ENCODE data around the gene SOAT2. TPM values are rescaled to one million over a fixed set of nuclear protein-coding genes. Genes with fewer than 3 reads are reported as not detected.

SOAT2 gene
- polyA plus RNA-seq, 1 donor (not counting 4 experiments of a cell fraction or from before 2014, with no cell fraction given) = not detected

- no peaks in the 10 kb centered on the region for H3K79me2 ChIP-seq (ENCODE audit: control insufficient read depth, insufficient read depth, low read length)
- H3K9ac ChIP-seq (ENCODE audit: control insufficient read depth, extremely low read depth, insufficient read depth, low read length) = no peak overlapping the region
- DNase-seq (ENCODE audit: low read depth, low spot score) = no peak
- H3K27me3 ChIP-seq (ENCODE audit: control insufficient read depth, extremely low read depth, insufficient read depth, low read length) = no peaks in the 10 kb centered on the region
- H2AFZ ChIP-seq (ENCODE audit: control insufficient read depth, low read length) = no peak overlapping the region
- H4K20me1 ChIP-seq (ENCODE audit: control insufficient read depth, extremely low read depth, insufficient read depth, low read length) = peaks cover 5% of the 10 kb centered on the region
- peaks cover 6% of the 10 kb centered on the region for H3K4me1 ChIP-seq (ENCODE audit: control insufficient read depth, extremely low read depth, insufficient read depth, low read length)
- no peak overlapping the region for H3K4me3 ChIP-seq (ENCODE audit: control insufficient read depth in 2 of 3, extremely low read depth in 1 of 3, insufficient read depth in 2 of 3, low read depth in 1 of 3, low read length in 3 of 3)
- H3K9me3 ChIP-seq (ENCODE audit: control insufficient read depth, low read depth, low read length) = no peaks in the 10 kb centered on the region
- no peak overlapping the region for H3K4me2 ChIP-seq (ENCODE audit: control insufficient read depth, extremely low read depth, insufficient read depth, low read depth, low read length)
- no peak overlapping the region for H3K27ac ChIP-seq (ENCODE audit: control insufficient read depth, insufficient read depth, low read length)
- peaks cover 16% of the 10 kb centered on the region in 2 experiments for H3K36me3 ChIP-seq (ENCODE audit: control insufficient read depth in 2 of 2, extremely low read depth in 1 of 2, insufficient read depth in 2 of 2, low read length in 2 of 2)
- no peak for TF ChIP-seq EZH2 (IDR thresholded peaks at IDR 0.05; ENCODE audit: low read length)
- TF ChIP-seq CTCF (optimal IDR thresholded peaks at IDR 0.05 in 1 of 3, IDR thresholded peaks at IDR 0.05 in 1 of 3, conservative IDR thresholded peaks at IDR 0.05 in 1 of 3; ENCODE audit: extremely low read depth in 1 of 3, insufficient read depth in 2 of 3, low read length in 3 of 3) = peak in 2 of 3 experiments; percentile 39
- no peak for FAIRE-seq
- dilution Hi-C loops (cut with MboI; ENCODE audit: extremely low pct_ligation_motif_present, low sequenced_read_pairs) = no loop called here
- no peaks in the 10 kb centered on the region for H3K9me1 ChIP-seq (ENCODE audit: control insufficient read depth, extremely low read depth, insufficient read depth, low read length)
Measured at GRCh38 chr12:53061404-53062010, 41.8 kb upstream of the SOAT2 start.

GRCh38 chr12:53062011-53062961 lies 41.0 kb upstream of the SOAT2 start:
- no peak for FAIRE-seq
- Histone ChIP-seq H3K4me1 (ENCODE audit: control insufficient read depth, extremely low read depth, insufficient read depth, low read length) (peaks cover 6% of the 10 kb centered on the region), H2AFZ (ENCODE audit: control insufficient read depth, low read length) (no peak overlapping the region), H3K9ac (ENCODE audit: control insufficient read depth, extremely low read depth, insufficient read depth, low read length) (no peak overlapping the region), H3K79me2 (ENCODE audit: control insufficient read depth, insufficient read depth, low read length) (no peaks in the 10 kb centered on the region), H3K4me3 (ENCODE audit: control insufficient read depth in 2 of 3, extremely low read depth in 1 of 3, insufficient read depth in 2 of 3, low read depth in 1 of 3, low read length in 3 of 3) (no peak overlapping the region), H3K4me2 (ENCODE audit: control insufficient read depth, extremely low read depth, insufficient read depth, low read depth, low read length) (no peak overlapping the region), H3K27me3 (ENCODE audit: control insufficient read depth, extremely low read depth, insufficient read depth, low read length) (no peaks in the 10 kb centered on the region), H3K36me3 (ENCODE audit: control insufficient read depth in 2 of 2, extremely low read depth in 1 of 2, insufficient read depth in 2 of 2, low read length in 2 of 2) (peaks cover 17 to 19% of the 10 kb centered on the region in 2 experiments), H3K9me3 (ENCODE audit: control insufficient read depth, low read depth, low read length) (no peaks in the 10 kb centered on the region), H3K9me1 (ENCODE audit: control insufficient read depth, extremely low read depth, insufficient read depth, low read length) (no peaks in the 10 kb centered on the region), H4K20me1 (ENCODE audit: control insufficient read depth, extremely low read depth, insufficient read depth, low read length) (peaks cover 5% of the 10 kb centered on the region), H3K27ac (ENCODE audit: control insufficient read depth, insufficient read depth, low read length) (no peak overlapping the region)
- TF ChIP-seq CTCF (optimal IDR thresholded peaks at IDR 0.05 in 1 of 3, IDR thresholded peaks at IDR 0.05 in 1 of 3, conservative IDR thresholded peaks at IDR 0.05 in 1 of 3; ENCODE audit: extremely low read depth in 1 of 3, insufficient read depth in 2 of 3, low read length in 3 of 3) (no peak), EZH2 (IDR thresholded peaks at IDR 0.05; ENCODE audit: low read length) (no peak)
- no peak for DNase-seq (ENCODE audit: low read depth, low spot score)
- dilution Hi-C loops (cut with MboI; ENCODE audit: extremely low pct_ligation_motif_present, low sequenced_read_pairs) = no loop called here

Data from keratinocyte (primary cell).